NB4 (cell line): Measurements from ENCODE around the gene MTHFR.

Experiments used
- CTCF ChIP-seq: IDR thresholded peaks from one replicate; pipeline ENCODE4 v1.5.1; 2012; ENCODE audit warnings: low read depth, low read length
- MAX ChIP-seq: IDR thresholded peaks from 2 replicates; pipeline ENCODE4 v1.6.1; 2011; ENCODE audit warnings: low read depth, low read length
- MYC ChIP-seq: IDR thresholded peaks from 2 replicates; pipeline ENCODE4 v1.6.1; 2011; ENCODE audit warnings: low read depth, low read length
- POLR2A ChIP-seq: IDR thresholded peaks from 2 replicates; pipeline ENCODE4 v1.6.1; 2011; ENCODE audit warnings: mild to moderate bottlenecking; ENCODE audit not compliant: insufficient read length; ENCODE audit errors: extremely low read depth

- TF ChIP-seq MAX: no peak
- no peak for TF ChIP-seq CTCF
- no peak for TF ChIP-seq POLR2A
- TF ChIP-seq MYC: no peak
These were observed 42.6 kb upstream of the MTHFR start for GRCh38 chr1:11848373-11848700.
